HG03460 (cell line): ENCODE data around the gene LMO3.

Experiments
- ATAC-seq: cut with Tn5 transposase; IDR thresholded peaks from one replicate; pipeline ENCODE4 v1.9.1; 2021; ENCODE audit not compliant: unreplicated experiment

Gene LMO3

GRCh38 chr12:16606117-16606200 is at the start of gene LMO3:
Gene LMO3 (minus strand): TSS chr12:16606162. CDS start chr12:16600860, 5,302 bp downstream.
- ATAC-seq: no peak

- ATAC-seq: peak; percentile 94
These were observed 30.6 kb upstream of the LMO3 start for GRCh38 chr12:16636435-16637055.

- no peak for ATAC-seq
These were observed 28.8 kb upstream of the LMO3 start for GRCh38 chr12:16634786-16635185.

GRCh38 chr12:16626991-16627390 is 21.0 kb upstream of the LMO3 start:
- no peak for ATAC-seq

- no peak for ATAC-seq
These were observed 16.4 kb upstream of the LMO3 start for GRCh38 chr12:16622338-16622737.

- no peak for ATAC-seq
These were observed 13.6 kb upstream of the LMO3 start for GRCh38 chr12:16619537-16619936.

GRCh38 chr12:16618256-16618655 is 12.3 kb upstream of the LMO3 start:
- no peak for ATAC-seq

- ATAC-seq: no peak
These were observed 7.2 kb upstream of the LMO3 start for GRCh38 chr12:16613199-16613598.

GRCh38 chr12:16612647-16613046 is 6.7 kb upstream of the LMO3 start:
- ATAC-seq: no peak

GRCh38 chr12:16611146-16611545 is 5.2 kb upstream of the LMO3 start:
- ATAC-seq: no peak

GRCh38 chr12:16610743-16611142 is 4.8 kb upstream of the LMO3 start:
- no peak for ATAC-seq

GRCh38 chr12:16610001-16610585 is 4.1 kb upstream of the LMO3 start:
- no peak for ATAC-seq

GRCh38 chr12:16608946-16609539 is 3.1 kb upstream of the LMO3 start:
- no peak for ATAC-seq

GRCh38 chr12:16607906-16608775 is 2.2 kb upstream of the LMO3 start:
- no peak for ATAC-seq

GRCh38 chr12:16606991-16607390 is 1.0 kb upstream of the LMO3 start:
- no peak for ATAC-seq

GRCh38 chr12:16606201-16606849 is 363 bp upstream of the LMO3 start:
- peak; percentile 42 for ATAC-seq

- no peak for ATAC-seq
These were observed 283 bp downstream of the LMO3 start for GRCh38 chr12:16605642-16606116.

- ATAC-seq: no peak
These were observed 1.2 kb downstream of the LMO3 start for GRCh38 chr12:16604596-16605252.

GRCh38 chr12:16603916-16604575 is 1.9 kb downstream of the LMO3 start:
- ATAC-seq: no peak

- no peak for ATAC-seq
These were observed 2.6 kb downstream of the LMO3 start for GRCh38 chr12:16603260-16603915.
